ENCODE data around the gene CAPN3.
A peak's percentile ranks its signal among the peaks of the same experiment; 100 is the strongest.

The CAPN3 gene

DNA sequence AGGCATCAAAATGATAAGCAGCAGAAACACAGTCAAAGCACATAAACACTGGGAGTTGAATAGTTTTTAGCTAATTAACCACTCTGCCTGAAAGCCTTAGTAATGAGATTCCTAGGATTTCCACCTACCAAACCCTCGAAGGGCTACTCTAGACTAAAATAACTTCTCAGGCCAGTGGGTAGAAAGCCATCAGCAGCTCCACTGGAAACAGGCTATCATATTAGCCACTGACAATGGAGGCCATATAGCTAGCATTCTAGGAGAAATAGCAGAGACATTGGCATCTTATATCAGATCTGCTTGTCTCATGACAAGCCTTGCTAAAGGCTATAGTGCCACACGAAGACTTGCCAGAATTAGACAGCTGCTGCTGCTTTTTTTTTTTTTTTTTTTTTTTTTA, 4.5 kb upstream of the CAPN3 start:
- FAIRE-seq (no peak), DNase-seq (ENCODE audit: extremely low spot score, insufficient read length, low read depth) (no peak)

GRCh38 chr15:42355291-42355690, 4.0 kb upstream of the CAPN3 start:
- FAIRE-seq, result no peak
- no peak for DNase-seq (ENCODE audit: extremely low spot score, insufficient read length, low read depth)

- FAIRE-seq (no peak), DNase-seq (ENCODE audit: extremely low spot score, insufficient read length, low read depth) (no peak)
Measured at GRCh38 chr15:42356851-42357250, 2.5 kb upstream of the CAPN3 start.

GRCh38 chr15:42358141-42358540, 1.2 kb upstream of the CAPN3 start:
- FAIRE-seq, result no peak

GRCh38 chr15:42359985-42360384, 684 bp downstream of the CAPN3 start:
- DNase-seq (ENCODE audit: extremely low spot score, insufficient read length, low read depth), result no peak
- FAIRE-seq, result no peak

More at GRCh38 chr15:42358141-42358540, 1.2 kb upstream of the CAPN3 start:
- no peak for DNase-seq (ENCODE audit: extremely low spot score, insufficient read length, low read depth)

- DNase-seq (ENCODE audit: extremely low spot score, insufficient read length, low read depth), result no peak
- FAIRE-seq, result no peak
Measured at GRCh38 chr15:42360535-42361112, 1.3 kb downstream of the CAPN3 start.

GRCh38 chr15:42363487-42363886, 4.2 kb downstream of the CAPN3 start:
- no peak for DNase-seq (ENCODE audit: extremely low spot score, insufficient read length, low read depth)
- FAIRE-seq, result no peak

DNA sequence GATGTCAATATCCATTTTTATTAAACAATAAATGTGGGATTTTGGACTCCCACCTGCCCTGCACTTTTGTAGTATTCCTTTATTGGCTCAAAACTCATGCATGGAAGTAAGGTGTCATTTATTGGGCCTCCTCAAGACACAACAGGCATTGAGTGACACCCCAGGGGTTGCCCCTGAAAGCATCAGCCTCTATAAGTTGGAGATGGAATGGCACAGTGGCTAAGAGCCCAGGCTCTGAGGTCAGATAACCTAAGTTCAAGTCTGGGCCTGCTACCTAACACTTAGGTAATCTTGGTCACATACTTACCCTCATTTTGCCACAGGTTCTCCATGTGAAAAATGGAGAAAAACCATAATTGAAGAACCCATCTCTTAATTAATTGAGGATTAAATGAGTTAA, 4.6 kb downstream of the CAPN3 start:
- FAIRE-seq, result no peak
- DNase-seq (ENCODE audit: extremely low spot score, insufficient read length, low read depth), result no peak

DNA sequence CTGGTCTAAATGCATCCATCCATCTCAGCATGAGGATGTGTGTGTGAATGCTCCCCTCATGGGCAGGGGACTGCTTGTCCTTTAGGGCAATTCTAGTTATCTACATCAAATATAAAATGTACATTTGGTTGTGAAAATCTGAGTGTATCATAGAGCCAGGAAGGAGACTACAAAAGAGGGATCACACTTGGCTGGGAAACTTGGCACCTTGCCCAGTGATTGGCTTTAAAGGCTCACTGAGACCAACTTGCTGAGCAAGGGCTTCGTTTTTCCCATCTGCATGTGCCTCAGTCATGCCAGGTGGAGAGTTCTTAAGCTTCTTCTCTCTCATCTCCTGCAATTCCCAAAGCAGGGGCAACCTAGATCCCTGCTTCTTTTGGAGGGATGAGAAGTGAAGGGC, 5.2 kb downstream of the CAPN3 start:
- DNase-seq (ENCODE audit: extremely low spot score, insufficient read length, low read depth) (no peak), FAIRE-seq (no peak)

GRCh38 chr15:42365921-42366550, 6.7 kb downstream of the CAPN3 start:
- DNase-seq (ENCODE audit: extremely low spot score, insufficient read length, low read depth) (no peak), FAIRE-seq (no peak)

GRCh38 chr15:42367041-42367440, 7.7 kb downstream of the CAPN3 start:
- no peak for FAIRE-seq

GRCh38 chr15:42368096-42368495, 8.8 kb downstream of the CAPN3 start:
- no peak for DNase-seq (ENCODE audit: extremely low spot score, insufficient read length, low read depth)
- no peak for FAIRE-seq

More at GRCh38 chr15:42367041-42367440, 7.7 kb downstream of the CAPN3 start:
- DNase-seq (ENCODE audit: extremely low spot score, insufficient read length, low read depth), result no peak

DNA sequence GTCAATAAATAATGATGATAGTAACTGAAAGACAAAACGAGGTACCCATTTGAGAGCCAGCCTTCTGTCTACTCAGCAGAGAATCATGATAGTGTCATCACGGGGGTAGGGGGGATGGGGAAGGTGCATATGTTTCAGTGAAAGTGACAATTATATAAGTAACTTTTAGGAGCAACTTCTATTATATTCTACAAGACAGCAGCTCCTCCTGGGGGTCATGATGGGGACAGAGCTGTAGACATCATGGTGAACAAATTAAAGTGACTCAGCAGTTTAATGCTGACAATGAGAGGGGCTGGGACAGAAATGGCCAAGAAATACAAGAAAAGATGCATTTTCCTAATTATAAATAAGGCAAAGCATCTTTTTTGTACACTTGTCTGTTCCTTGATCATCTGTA, 11.8 kb downstream of the CAPN3 start:
- no peak for FAIRE-seq
- DNase-seq (ENCODE audit: extremely low spot score, insufficient read length, low read depth), result no peak

DNA sequence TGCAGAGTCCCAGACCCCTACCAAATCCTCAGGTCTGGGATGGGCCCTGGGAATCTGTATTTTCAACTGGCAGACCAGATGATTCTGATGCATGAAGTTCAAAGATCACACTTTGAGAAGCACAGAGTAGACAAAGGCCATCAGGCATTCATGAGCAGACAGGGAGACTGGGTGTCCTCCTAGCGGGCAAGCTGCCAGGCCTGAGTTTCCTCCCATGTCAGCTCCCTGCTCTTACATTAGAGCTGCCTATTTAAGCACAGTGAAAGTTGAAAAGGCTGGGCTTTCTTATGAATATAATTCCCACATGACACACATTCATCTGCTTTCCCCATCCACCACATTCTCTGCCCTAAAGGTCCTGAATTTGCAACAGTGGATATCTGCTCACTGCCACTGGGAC, 14.0 kb downstream of the CAPN3 start:
- no peak for FAIRE-seq
- no peak for DNase-seq (ENCODE audit: extremely low spot score, insufficient read length, low read depth)

GRCh38 chr15:42373936-42374335, 14.6 kb downstream of the CAPN3 start:
- DNase-seq (ENCODE audit: extremely low spot score, insufficient read length, low read depth) (no peak), FAIRE-seq (no peak)

DNA sequence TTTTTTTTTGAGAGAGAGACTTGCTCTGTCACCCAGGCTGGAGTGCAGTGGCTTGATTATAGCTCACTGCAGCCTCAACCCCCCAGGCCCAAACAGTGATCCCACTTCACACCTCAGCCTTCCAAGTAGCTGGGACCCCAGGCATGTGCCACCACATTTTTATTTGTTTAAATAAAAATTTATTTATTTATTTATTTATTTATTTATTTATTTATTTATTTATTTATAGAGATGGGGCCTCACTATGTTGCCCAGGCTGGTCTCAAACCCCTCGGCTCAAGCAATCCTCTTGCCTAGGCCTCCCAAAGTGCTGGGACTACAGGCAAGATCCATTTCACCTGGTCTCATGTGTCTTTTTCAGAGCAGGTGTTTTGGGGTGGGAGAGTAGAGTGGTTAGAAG, 15.5 kb downstream of the CAPN3 start:
- DNase-seq (ENCODE audit: extremely low spot score, insufficient read length, low read depth) (no peak), FAIRE-seq (no peak)

DNA sequence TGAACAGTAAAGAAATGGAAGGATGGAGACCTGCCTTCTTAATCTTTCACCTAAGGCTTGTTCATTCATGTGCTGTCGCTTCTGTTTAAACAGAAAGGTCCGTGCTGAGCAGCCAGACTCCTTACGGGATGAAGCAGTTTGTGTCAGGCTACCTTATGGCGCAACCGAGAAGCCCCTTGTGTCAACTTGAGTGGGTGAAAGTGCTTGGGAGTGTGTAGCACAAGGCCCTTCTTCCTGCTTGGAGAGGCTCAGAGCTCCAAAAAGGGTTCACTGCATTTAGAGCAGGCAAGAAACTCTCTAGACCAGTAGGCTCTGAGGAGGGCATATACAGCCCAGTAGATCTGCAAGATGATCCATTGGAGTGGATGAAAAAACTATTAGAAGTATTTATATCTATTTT, 16.0 kb downstream of the CAPN3 start:
- DNase-seq (ENCODE audit: extremely low spot score, insufficient read length, low read depth), result no peak
- FAIRE-seq, result no peak

GRCh38 chr15:42375941-42376340, 16.6 kb downstream of the CAPN3 start:
- DNase-seq (ENCODE audit: extremely low spot score, insufficient read length, low read depth) (no peak), FAIRE-seq (no peak)

DNA sequence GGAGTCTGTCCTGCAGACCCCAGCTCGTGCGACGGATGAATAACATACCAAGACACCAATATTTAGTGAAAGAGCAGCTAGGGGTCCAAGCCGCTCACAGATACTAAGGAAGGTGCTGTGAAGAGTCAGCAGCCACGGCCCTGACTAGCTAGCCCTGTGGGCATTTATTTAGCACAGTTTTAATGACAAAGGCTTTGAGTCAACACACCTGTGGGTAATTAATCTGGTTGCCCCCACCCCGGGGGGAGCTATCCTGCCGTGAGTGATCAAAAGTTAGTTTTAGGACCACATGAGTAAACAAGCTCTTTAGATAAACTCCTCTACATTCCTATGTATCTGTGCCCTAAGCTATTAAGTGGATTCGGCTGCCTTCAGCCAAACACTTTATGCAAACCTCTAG, 18.7 kb downstream of the CAPN3 start:
- no peak for DNase-seq (ENCODE audit: extremely low spot score, insufficient read length, low read depth)
- no peak for FAIRE-seq

- no peak for FAIRE-seq
- DNase-seq (ENCODE audit: extremely low spot score, insufficient read length, low read depth), result no peak
Measured at GRCh38 chr15:42384597-42384996, 25.3 kb downstream of the CAPN3 start.

DNA sequence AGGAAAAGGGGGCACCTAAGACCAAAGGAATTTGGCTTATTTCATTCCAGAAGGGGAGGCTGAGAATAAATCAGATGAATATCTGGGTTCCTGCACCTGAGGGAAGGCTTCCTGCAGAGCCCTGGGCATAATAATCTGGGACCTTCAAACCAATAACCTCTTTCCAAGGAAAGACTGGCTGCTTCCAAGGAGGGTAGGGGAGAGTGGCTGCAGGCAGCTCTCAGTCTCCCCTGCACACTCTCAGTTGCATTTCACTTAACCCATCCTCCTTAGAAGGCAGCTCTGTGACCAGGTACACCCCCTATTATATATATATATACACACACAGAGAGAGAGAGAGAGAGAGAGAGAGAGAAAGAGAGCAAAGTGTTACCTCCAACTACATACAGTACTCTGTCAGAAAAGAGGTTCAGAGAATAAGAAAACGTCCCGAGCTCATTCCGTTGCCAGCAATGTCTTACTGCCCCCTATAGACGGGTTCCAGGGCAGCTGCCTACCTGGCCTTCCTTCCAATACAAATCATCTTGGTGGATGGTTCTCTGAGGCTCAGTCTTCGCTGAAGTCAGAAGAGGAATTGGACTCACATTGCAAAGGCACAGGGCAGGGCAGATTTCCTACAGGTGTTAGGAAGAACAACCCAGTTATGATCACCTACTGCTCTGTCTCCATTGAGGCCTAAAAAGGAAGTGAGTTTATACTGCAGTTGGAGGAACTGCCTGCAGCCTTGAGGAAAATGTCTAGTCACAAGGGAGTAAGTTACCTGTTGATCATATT, 26.1 kb downstream of the CAPN3 start:
- no peak for DNase-seq (ENCODE audit: extremely low spot score, insufficient read length, low read depth)
- peak; percentile 75 for FAIRE-seq
